Loucy (cell line): ENCODE results near the gene ME3.

ENCODE experiments used
- H2AFZ ChIP-seq: fragments of 200-600 bp; sonication (generic); 2 replicates; pipeline ENCODE4 v1.6.0; 2016; ENCODE audit warnings: antibody characterized with exemption, mild to moderate bottlenecking, low read length, moderate library complexity
- H3F3A ChIP-seq: fragments of 200-600 bp; 2 replicates; pipeline ENCODE4 v1.6.0; 2016; ENCODE audit warnings: antibody characterized with exemption, low read depth, mild to moderate bottlenecking
- H3K27me3 ChIP-seq: fragments of 200-600 bp; sonication (generic); 2 replicates; pipeline ENCODE4 v1.6.1; 2014; ENCODE audit warnings: low read length, mild to moderate bottlenecking; ENCODE audit not compliant: insufficient read depth, poor library complexity, severe bottlenecking
- H3K36me3 ChIP-seq: fragments of 200-600 bp; sonication (generic); 2 replicates; pipeline ENCODE4 v1.6.1; 2016; ENCODE audit warnings: low read length; ENCODE audit not compliant: insufficient read depth
- H3K4me1 ChIP-seq: fragments of 200-600 bp; sonication (generic); 2 replicates; pipeline ENCODE4 v1.5.1; 2014; ENCODE audit warnings: low read length, mild to moderate bottlenecking; ENCODE audit not compliant: insufficient read depth, poor library complexity, severe bottlenecking
- H3K4me2 ChIP-seq: fragments of 200-600 bp; sonication (generic); 2 replicates; pipeline ENCODE4 v1.6.0; 2014; ENCODE audit warnings: antibody characterized with exemption, low read length, low read depth, mild to moderate bottlenecking; ENCODE audit not compliant: poor library complexity, severe bottlenecking
- H3K4me3 ChIP-seq: fragments of 200-600 bp; sonication (generic); 2 replicates; pipeline ENCODE4 v1.5.1; 2014; ENCODE audit warnings: low read length, mild to moderate bottlenecking, mixed read lengths; ENCODE audit not compliant: poor library complexity, severe bottlenecking
- H3K79me2 ChIP-seq: fragments of 200-600 bp; sonication (generic); 2 replicates; pipeline ENCODE4 v1.6.1; 2014; ENCODE audit warnings: low read length; ENCODE audit not compliant: insufficient read depth
- H3K9ac ChIP-seq: fragments of 200-600 bp; sonication (generic); 2 replicates; pipeline ENCODE4 v1.6.0; 2014; ENCODE audit warnings: mild to moderate bottlenecking, low read depth, low read length, moderate library complexity; ENCODE audit not compliant: poor library complexity, severe bottlenecking
- H3K9me2 ChIP-seq: fragments of 200-600 bp; sonication (generic); replicated peaks from 2 replicates; pipeline ENCODE4 v1.6.1; 2016; ENCODE audit warnings: low read depth, low read length, mixed read lengths
- H3K9me3 ChIP-seq: fragments of 200-600 bp; sonication (generic); 2 replicates; pipeline ENCODE4 v1.6.1; 2014; ENCODE audit warnings: mild to moderate bottlenecking, antibody characterized with exemption, low read length, low read depth; ENCODE audit not compliant: insufficient read depth
- H4K20me1 ChIP-seq: fragments of 200-600 bp; sonication (generic); 2 replicates; pipeline ENCODE4 v1.6.0; 2014; ENCODE audit warnings: antibody characterized with exemption, low read length, mild to moderate bottlenecking; ENCODE audit not compliant: insufficient read depth, poor library complexity, severe bottlenecking
- EZH2phosphoT487 ChIP-seq: fragments of 200-600 bp; IDR thresholded peaks from 2 replicates; pipeline ENCODE4 v1.6.1; 2018; ENCODE audit warnings: antibody characterized with exemption, mild to moderate bottlenecking, moderate library complexity, borderline replicate concordance
- TF ChIP-seq, protein P1 (sequence below): fragments of 200-600 bp; sonication (generic); conservative IDR thresholded peaks from 2 replicates; pipeline ENCODE4 v1.5.1; 2014; ENCODE audit warnings: mild to moderate bottlenecking, antibody characterized with exemption, low read length

The ME3 gene

DNA sequence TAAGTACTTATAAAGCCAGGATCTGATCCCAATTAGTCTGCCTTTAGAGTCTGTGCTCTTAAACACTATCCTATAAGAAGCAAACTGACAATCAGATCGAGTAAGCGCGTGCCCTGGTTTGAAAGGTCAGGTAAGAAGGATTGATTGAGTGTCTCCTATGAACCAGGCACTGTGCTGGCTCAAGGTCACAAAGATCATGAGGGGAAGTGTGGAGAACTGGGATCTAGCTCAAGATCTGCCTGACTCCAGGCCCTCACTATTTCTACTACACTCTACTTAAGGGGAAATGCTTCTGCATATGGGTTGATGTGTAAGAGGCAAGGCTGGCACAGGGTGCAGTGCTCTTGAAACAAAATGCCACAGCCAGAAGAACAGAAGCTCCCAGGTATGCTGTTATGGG, 77.0 kb downstream of the ME3 start:
- Histone ChIP-seq H4K20me1 (no peaks in the 10 kb centered on the region), H3K27me3 (no peaks in the 10 kb centered on the region), H3F3A (no peaks in the 10 kb centered on the region), H3K4me2 (no peak overlapping the region), H3K36me3 (no peaks in the 10 kb centered on the region), H3K4me3 (no peak overlapping the region), H3K79me2 (peaks cover 5% of the 10 kb centered on the region; the same call in 1 of the 2 replicates), H3K9me2 (no peaks in the 10 kb centered on the region), H2AFZ (no peak overlapping the region), H3K4me1 (peaks cover 32% of the 10 kb centered on the region), H3K9me3 (no peaks in the 10 kb centered on the region), H3K9ac (no peak overlapping the region)
- TF ChIP-seq, protein P1, sequence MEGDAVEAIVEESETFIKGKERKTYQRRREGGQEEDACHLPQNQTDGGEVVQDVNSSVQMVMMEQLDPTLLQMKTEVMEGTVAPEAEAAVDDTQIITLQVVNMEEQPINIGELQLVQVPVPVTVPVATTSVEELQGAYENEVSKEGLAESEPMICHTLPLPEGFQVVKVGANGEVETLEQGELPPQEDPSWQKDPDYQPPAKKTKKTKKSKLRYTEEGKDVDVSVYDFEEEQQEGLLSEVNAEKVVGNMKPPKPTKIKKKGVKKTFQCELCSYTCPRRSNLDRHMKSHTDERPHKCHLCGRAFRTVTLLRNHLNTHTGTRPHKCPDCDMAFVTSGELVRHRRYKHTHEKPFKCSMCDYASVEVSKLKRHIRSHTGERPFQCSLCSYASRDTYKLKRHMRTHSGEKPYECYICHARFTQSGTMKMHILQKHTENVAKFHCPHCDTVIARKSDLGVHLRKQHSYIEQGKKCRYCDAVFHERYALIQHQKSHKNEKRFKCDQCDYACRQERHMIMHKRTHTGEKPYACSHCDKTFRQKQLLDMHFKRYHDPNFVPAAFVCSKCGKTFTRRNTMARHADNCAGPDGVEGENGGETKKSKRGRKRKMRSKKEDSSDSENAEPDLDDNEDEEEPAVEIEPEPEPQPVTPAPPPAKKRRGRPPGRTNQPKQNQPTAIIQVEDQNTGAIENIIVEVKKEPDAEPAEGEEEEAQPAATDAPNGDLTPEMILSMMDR = no peak
- TF ChIP-seq EZH2phosphoT487 = no peak

DNA sequence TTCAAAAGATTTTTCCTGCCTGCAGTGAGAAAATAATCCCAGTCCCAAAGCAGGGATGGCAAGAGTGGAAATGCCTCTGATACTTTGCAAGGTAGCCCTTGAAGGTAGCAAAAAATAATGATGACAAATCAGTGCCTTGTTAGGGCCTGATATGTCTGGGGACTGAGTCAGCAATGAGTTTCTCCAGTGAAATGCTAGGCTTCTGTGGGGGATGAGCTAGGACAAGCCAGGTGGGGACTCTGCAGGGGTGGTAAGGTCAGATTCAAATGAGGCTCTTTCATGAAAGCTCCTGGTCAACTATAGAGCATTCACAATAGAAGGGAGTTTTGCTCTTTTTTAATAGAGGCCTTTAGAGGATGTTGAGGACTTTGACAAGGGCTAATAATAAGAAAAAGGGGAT, 77.7 kb downstream of the ME3 start:
- Histone ChIP-seq H3K4me3 (no peak overlapping the region), H3F3A (no peaks in the 10 kb centered on the region), H3K36me3 (no peaks in the 10 kb centered on the region), H3K79me2 (peaks cover 5% of the 10 kb centered on the region; the same call in 1 of the 2 replicates), H3K9ac (no peak overlapping the region), H3K4me2 (no peak overlapping the region), H3K4me1 (peaks cover 39% of the 10 kb centered on the region), H2AFZ (no peak overlapping the region), H3K9me2 (no peaks in the 10 kb centered on the region), H4K20me1 (no peaks in the 10 kb centered on the region), H3K27me3 (no peaks in the 10 kb centered on the region), H3K9me3 (no peaks in the 10 kb centered on the region)
- TF ChIP-seq EZH2phosphoT487 = no peak
- TF ChIP-seq, protein P1 = no peak

DNA sequence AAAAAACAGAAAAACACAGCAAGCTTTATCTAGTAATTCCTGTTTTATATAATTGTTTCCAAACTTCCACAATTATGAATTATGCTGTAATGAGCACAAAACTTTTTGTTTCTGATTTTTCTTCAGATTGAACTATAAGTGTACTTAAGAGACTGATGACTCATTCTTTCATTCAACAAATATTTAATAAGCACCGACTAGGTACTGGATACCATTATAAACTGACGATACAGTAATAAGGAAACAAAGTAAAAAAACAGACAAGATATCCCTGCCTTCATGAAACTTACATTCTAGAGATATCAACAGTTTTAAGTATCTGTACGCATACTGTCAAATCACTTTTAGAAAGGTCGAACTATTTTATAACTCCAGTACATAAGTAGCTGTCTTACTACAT, 78.6 kb downstream of the ME3 start:
- Histone ChIP-seq H3K36me3 (no peaks in the 10 kb centered on the region), H3K4me1 (peaks cover 48% of the 10 kb centered on the region), H3K9me2 (no peaks in the 10 kb centered on the region), H3K9ac (peak overlapping the region; percentile 65), H3K79me2 (peaks cover 5% of the 10 kb centered on the region; the same call in 1 of the 2 replicates), H2AFZ (no peak overlapping the region), H4K20me1 (no peaks in the 10 kb centered on the region), H3K4me2 (peak overlapping the region; percentile 63), H3K4me3 (no peak overlapping the region), H3K27me3 (no peaks in the 10 kb centered on the region), H3F3A (no peaks in the 10 kb centered on the region), H3K9me3 (no peaks in the 10 kb centered on the region)
- TF ChIP-seq, protein P1 = no peak
- TF ChIP-seq EZH2phosphoT487 = no peak
